GM12878 (cell line): ENCODE data around the gene PSMB1. TPM values are rescaled to one million over a fixed set of nuclear protein-coding genes. Genes with fewer than 3 reads are reported as not detected.

ENCODE experiments used
- CREM ChIP-seq: IDR thresholded peaks from 2 replicates; pipeline ENCODE4 v1.6.1; 2014; ENCODE audit warnings: antibody characterized with exemption, low read depth
- MLLT1 ChIP-seq: fragments of 450-650 bp; IDR thresholded peaks from 2 replicates; pipeline ENCODE4 v1.6.1; 2016; ENCODE audit warnings: mild to moderate bottlenecking
- MTA2 ChIP-seq: fragments of 450-650 bp; IDR thresholded peaks from 2 replicates; pipeline ENCODE4 v1.6.1; 2016; ENCODE audit warnings: low read depth, mild to moderate bottlenecking, moderate library complexity
- MXI1 ChIP-seq: fragments of 150-350 bp; IDR thresholded peaks from 2 replicates; pipeline ENCODE4 v1.6.1; 2011; ENCODE audit warnings: low read depth, mild to moderate bottlenecking, inconsistent platforms, low read length, improper control_type of control experiment
- NFIC ChIP-seq: IDR thresholded peaks from 2 replicates; pipeline ENCODE4 v1.6.1; 2012; ENCODE audit warnings: low read depth, mild to moderate bottlenecking, inconsistent platforms, low read length, moderate library complexity
- PRDM15 ChIP-seq: fragments of 450-650 bp; formaldehyde crosslinking; IDR thresholded peaks from 2 replicates; pipeline ENCODE4 v1.4.0; 2020; ENCODE audit warnings: mild to moderate bottlenecking, moderate library complexity
- RELA ChIP-seq: fragments of 450-650 bp; IDR thresholded peaks from 2 replicates; pipeline ENCODE4 v1.8.0; 2014; ENCODE audit warnings: borderline replicate concordance; ENCODE audit not compliant: partially characterized antibody
- REST ChIP-seq: IDR thresholded peaks from 2 replicates; pipeline ENCODE4 v1.6.1; 2012; ENCODE audit warnings: mild to moderate bottlenecking, low read depth, low read length
- SIX5 ChIP-seq: IDR thresholded peaks from 2 replicates; pipeline ENCODE4 v1.6.1; 2011; ENCODE audit warnings: mild to moderate bottlenecking, low read depth, low read length, moderate library complexity; ENCODE audit not compliant: severe bottlenecking
- TCF7 ChIP-seq: IDR thresholded peaks from 2 replicates; pipeline ENCODE4 v1.6.1; 2014; ENCODE audit warnings: antibody characterized with exemption, borderline replicate concordance
- ZBED1 ChIP-seq: IDR thresholded peaks from 2 replicates; pipeline ENCODE4 v1.6.1; 2016; ENCODE audit warnings: borderline replicate concordance
- ZBTB4 ChIP-seq: fragments of 450-650 bp; formaldehyde crosslinking; IDR thresholded peaks from 2 replicates; pipeline ENCODE4 v1.4.0; 2022; ENCODE audit warnings: mild to moderate bottlenecking, moderate library complexity
- ZNF207 ChIP-seq: fragments of 450-650 bp; IDR thresholded peaks from 2 replicates; pipeline ENCODE4 v1.6.1; 2014; ENCODE audit warnings: antibody characterized with exemption, mild to moderate bottlenecking, borderline replicate concordance
- ZNF274 ChIP-seq: IDR thresholded peaks from one replicate; pipeline ENCODE4 v1.8.0; 2011; ENCODE audit not compliant: insufficient read length, insufficient read depth
- polyA plus RNA-seq, 11 experiments: library from polyadenylated mRNA; depleted of rRNA in 4 of 11; unstranded in 6 of 11; stranded (reverse) in 5 of 11; fragments of >200 nt; fragmentation: Nextera tagmentation in 4 of 11; fragmentation: Illumina TruSeq in 1 of 11; extraction: Ambion mirVana in 4 of 11; extraction: Trizol in 1 of 11; gene quantifications; 1 replicate in 1 of 11; 2 replicates in 10 of 11; pipeline versions ENCODE4 v1.2.1 to v1.2.3, GENCODE V29; 2011 to 2016; ENCODE audit warnings: inconsistent platforms in 2 of 11, missing spikeins in 2 of 11, low read depth in 1 of 11
- total RNA-seq, 4 experiments: library from RNA; depleted of rRNA in 3 of 4; stranded (reverse); fragments of >200 nt in 3 of 4; fragmentation: Illumina TruSeq in 1 of 4; extraction: Trizol in 1 of 4; gene quantifications; 2 replicates each; pipeline versions ENCODE4 v1.2.1 to v1.2.3, GENCODE V29; 2013 to 2021
- TF ChIP-seq, protein P1 (sequence below): fragments of 450-650 bp; IDR thresholded peaks from 2 replicates; pipeline ENCODE4 v1.6.1; 2017; ENCODE audit warnings: mild to moderate bottlenecking

Gene PSMB1
- total and polyA plus RNA-seq, 10 of the 15 experiments (the other 5 are each of a cell fraction or from before 2014, with no cell fraction given): 208 to 1,317 (median 508) TPM

- TF ChIP-seq MTA2 (no peak; the same call in 1 of the 2 replicates), NFIC (no peak), ZNF207 (no peak), SIX5 (peak; percentile 81), CREM (peak; percentile 100), TCF7 (no peak), PRDM15 (CRISPR knock-in tag) (no peak), MLLT1 (0 out of 2 replicates have a peak, but pooled peaks have one; percentile 34), REST (no peak), MXI1 (peak; percentile 90), ZBTB4 (CRISPR knock-in tag) (no peak), ZNF274 (no peak), ZBED1 (no peak), RELA (peak; percentile 15)
- TF ChIP-seq, protein P1, sequence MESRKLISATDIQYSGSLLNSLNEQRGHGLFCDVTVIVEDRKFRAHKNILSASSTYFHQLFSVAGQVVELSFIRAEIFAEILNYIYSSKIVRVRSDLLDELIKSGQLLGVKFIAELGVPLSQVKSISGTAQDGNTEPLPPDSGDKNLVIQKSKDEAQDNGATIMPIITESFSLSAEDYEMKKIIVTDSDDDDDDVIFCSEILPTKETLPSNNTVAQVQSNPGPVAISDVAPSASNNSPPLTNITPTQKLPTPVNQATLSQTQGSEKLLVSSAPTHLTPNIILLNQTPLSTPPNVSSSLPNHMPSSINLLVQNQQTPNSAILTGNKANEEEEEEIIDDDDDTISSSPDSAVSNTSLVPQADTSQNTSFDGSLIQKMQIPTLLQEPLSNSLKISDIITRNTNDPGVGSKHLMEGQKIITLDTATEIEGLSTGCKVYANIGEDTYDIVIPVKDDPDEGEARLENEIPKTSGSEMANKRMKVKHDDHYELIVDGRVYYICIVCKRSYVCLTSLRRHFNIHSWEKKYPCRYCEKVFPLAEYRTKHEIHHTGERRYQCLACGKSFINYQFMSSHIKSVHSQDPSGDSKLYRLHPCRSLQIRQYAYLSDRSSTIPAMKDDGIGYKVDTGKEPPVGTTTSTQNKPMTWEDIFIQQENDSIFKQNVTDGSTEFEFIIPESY: no peak
These were observed 1.1 kb upstream of the PSMB1 start, which contains the start of gene TBP (continued) for GRCh38 chr6:170554013-170554795.
